Hepatocyte (in vitro differentiated cells): ENCODE results near the gene NUP62. TPM values are rescaled to one million over a fixed set of nuclear protein-coding genes. Genes with fewer than 3 reads are reported as not detected.

ENCODE experiments used
- DNase-seq: peaks from one replicate; pipeline ENCODE4 v3.0.0-alpha.2; 2016; ENCODE audit warnings: low spot score
- H2AFZ ChIP-seq: fragments of 200-600 bp; sonication (generic); 2 replicates; pipeline ENCODE4 v1.6.0; 2016; ENCODE audit warnings: antibody characterized with exemption, mild to moderate bottlenecking
- H3K27ac ChIP-seq: fragments of 200-600 bp; sonication (generic); 2 replicates; pipeline ENCODE4 v1.5.1; 2016; ENCODE audit warnings: mild to moderate bottlenecking
- H3K27me3 ChIP-seq: fragments of 200-600 bp; sonication (generic); 2 replicates; pipeline ENCODE4 v1.6.1; 2016
- H3K36me3 ChIP-seq: fragments of 200-600 bp; sonication (generic); replicated peaks from 2 replicates; pipeline ENCODE4 v1.5.1; 2016; ENCODE audit warnings: low read depth; ENCODE audit not compliant: insufficient read depth
- H3K4me1 ChIP-seq: fragments of 200-600 bp; sonication (generic); 2 replicates; pipeline ENCODE4 v1.5.1; 2016; ENCODE audit warnings: mild to moderate bottlenecking, moderate library complexity; ENCODE audit not compliant: insufficient read depth
- H3K4me2 ChIP-seq: fragments of 200-600 bp; sonication (generic); 2 replicates; pipeline ENCODE4 v1.6.0; 2016
- H3K4me3 ChIP-seq: fragments of 200-600 bp; sonication (generic); 2 replicates; pipeline ENCODE4 v1.5.1; 2016; ENCODE audit warnings: mild to moderate bottlenecking
- H3K79me2 ChIP-seq: fragments of 200-600 bp; sonication (generic); 2 replicates; pipeline ENCODE4 v1.6.0; 2017; ENCODE audit warnings: mild to moderate bottlenecking
- H3K9me2 ChIP-seq: fragments of 200-600 bp; sonication (generic); replicated peaks from 2 replicates; pipeline ENCODE4 v1.6.0; 2017; ENCODE audit warnings: mild to moderate bottlenecking; ENCODE audit not compliant: insufficient read depth
- H3K9me3 ChIP-seq: fragments of 200-600 bp; sonication (generic); 2 replicates; pipeline ENCODE4 v1.5.1; 2016; ENCODE audit warnings: low read depth, mild to moderate bottlenecking
- H4K20me1 ChIP-seq: fragments of 200-600 bp; sonication (generic); 2 replicates; pipeline ENCODE4 v1.6.0; 2016; ENCODE audit warnings: mild to moderate bottlenecking; ENCODE audit not compliant: insufficient read depth, poor library complexity, severe bottlenecking
- CTCF ChIP-seq: fragments of 200-600 bp; sonication (generic); IDR thresholded peaks from 2 replicates; pipeline ENCODE4 v1.5.1; 2016; ENCODE audit warnings: antibody characterized with exemption, mild to moderate bottlenecking; ENCODE audit not compliant: poor library complexity
- EZH2 ChIP-seq: fragments of 200-600 bp; sonication (generic); IDR thresholded peaks from 2 replicates; pipeline ENCODE4 v1.6.1; 2016; ENCODE audit warnings: antibody characterized with exemption, mild to moderate bottlenecking, borderline replicate concordance
- EZH2phosphoT487 ChIP-seq: fragments of 200-600 bp; sonication (generic); IDR thresholded peaks from one replicate; pipeline ENCODE4 v1.6.1; 2018; ENCODE audit warnings: antibody characterized with exemption, mild to moderate bottlenecking, low read depth, moderate library complexity; ENCODE audit not compliant: unreplicated experiment, severe bottlenecking
- WGBS: methylation state at CpG from one replicate; pipeline ENCODE4 v1.1.6; 2016; ENCODE audit warnings: low lambda C conversion rate; ENCODE audit errors: missing lambda C conversion rate; 5-methylcytosine and 5-hydroxymethylcytosine counted together
- polyA plus RNA-seq: library from polyadenylated mRNA; unstranded; fragments of >200 nt; fragmentation: Nextera tagmentation; extraction: Ambion mirVana; gene quantifications from 2 replicates; pipeline ENCODE4 v1.2.1, GENCODE V29; 2016
- total RNA-seq: library from RNA; depleted of rRNA; stranded (reverse); fragments of >200 nt; gene quantifications from 2 replicates; pipeline ENCODE4 v1.2.3, GENCODE V29; 2014

NUP62 gene
- total and polyA plus RNA-seq, 2 experiments from 2014 or later = 33.5 to 33.8 TPM

- Histone ChIP-seq H3K4me2 (peak overlapping the region; percentile 79), H3K79me2 (peaks cover 41% of the 10 kb centered on the region), H3K4me1 (peaks cover 10% of the 10 kb centered on the region), H3K9me2 (no peaks in the 10 kb centered on the region), H3K9me3 (no peaks in the 10 kb centered on the region), H3K4me3 (peak overlapping the region; percentile 75), H3K36me3 (peaks cover 5% of the 10 kb centered on the region), H3K27me3 (no peaks in the 10 kb centered on the region), H2AFZ (no peak overlapping the region), H3K27ac (peak overlapping the region; percentile 96), H4K20me1 (no peaks in the 10 kb centered on the region)
- WGBS = 8% methylated on average over 27 of the region's 41 CpGs
- TF ChIP-seq EZH2 (no peak), EZH2phosphoT487 (no peak), CTCF (no peak)
- DNase-seq = peak; percentile 99
These were observed 51.2 kb downstream of the NUP62 start for GRCh38 chr19:49877879-49878743.

GRCh38 chr19:49877020-49877878 lies 52.1 kb downstream of the NUP62 start, which contains the start of the genes AKT1S1 and TBC1D17:
Gene AKT1S1 (minus strand): TSS chr19:49877355. CDS start chr19:49873295, 4,060 bp downstream.
Gene TBC1D17 (plus strand): TSS chr19:49877702. CDS start chr19:49877724, 22 bp downstream.
- no peaks in the 10 kb centered on the region for H4K20me1 ChIP-seq
- peak; percentile 100 for DNase-seq
- H3K4me3 ChIP-seq = peak within 1 kb of the TSS; percentile 75
- no peaks in the 10 kb centered on the region for H3K27me3 ChIP-seq
- peaks cover 41% of the 10 kb centered on the region for H3K79me2 ChIP-seq
- H3K36me3 ChIP-seq = no peaks in the 10 kb centered on the region
- no peaks in the 10 kb centered on the region for H3K9me3 ChIP-seq
- TF ChIP-seq CTCF (no peak), EZH2phosphoT487 (no peak), EZH2 (no peak)
- H2AFZ ChIP-seq = peak within 1 kb of the TSS; percentile 57
- H3K9me2 ChIP-seq = no peaks in the 10 kb centered on the region
- WGBS = under 1% methylated on average over 60 of the region's 61 CpGs
- H3K4me1 ChIP-seq = peaks cover 10% of the 10 kb centered on the region
- peak within 1 kb of the TSS; percentile 90 for H3K4me2 ChIP-seq
- H3K27ac ChIP-seq = peak within 1 kb of the TSS; percentile 96

- Histone ChIP-seq H3K27ac (peak overlapping the region; percentile 96), H3K4me1 (peaks cover 10% of the 10 kb centered on the region), H3K4me2 (peak overlapping the region; percentile 90), H3K36me3 (no peaks in the 10 kb centered on the region), H3K9me3 (no peaks in the 10 kb centered on the region), H2AFZ (peak overlapping the region; percentile 57), H3K27me3 (no peaks in the 10 kb centered on the region), H3K9me2 (no peaks in the 10 kb centered on the region), H4K20me1 (no peaks in the 10 kb centered on the region), H3K4me3 (peak overlapping the region; percentile 69), H3K79me2 (peaks cover 41% of the 10 kb centered on the region)
- no peak for TF ChIP-seq EZH2phosphoT487
- no peak for TF ChIP-seq CTCF
- TF ChIP-seq EZH2 = no peak
- WGBS = under 1% methylated on average over 39 of the region's 46 CpGs
- peak; percentile 99 for DNase-seq
These were observed 52.8 kb downstream of the NUP62 start for GRCh38 chr19:49876422-49877019.
